Body of pancreas (tissue), 4 donors: ENCODE data around the gene SYT13.

Experiments
- CTCF ChIP-seq, 7 experiments: fragments of 450-650 bp in 4 of 7; fragments of 200-600 bp in 3 of 7; sonication (generic) in 3 of 7; IDR thresholded peaks; one replicate each; pipeline ENCODE4 v1.5.1; 2016 to 2019; ENCODE audit warnings: antibody characterized with exemption in 7 of 7
- POLR2A ChIP-seq, 3 donors: fragments of 450-650 bp; IDR thresholded peaks; one replicate each; pipeline ENCODE4 v1.6.1; 2016; ENCODE audit warnings: antibody characterized with exemption in 3 of 3, mild to moderate bottlenecking in 2 of 3

DNA sequence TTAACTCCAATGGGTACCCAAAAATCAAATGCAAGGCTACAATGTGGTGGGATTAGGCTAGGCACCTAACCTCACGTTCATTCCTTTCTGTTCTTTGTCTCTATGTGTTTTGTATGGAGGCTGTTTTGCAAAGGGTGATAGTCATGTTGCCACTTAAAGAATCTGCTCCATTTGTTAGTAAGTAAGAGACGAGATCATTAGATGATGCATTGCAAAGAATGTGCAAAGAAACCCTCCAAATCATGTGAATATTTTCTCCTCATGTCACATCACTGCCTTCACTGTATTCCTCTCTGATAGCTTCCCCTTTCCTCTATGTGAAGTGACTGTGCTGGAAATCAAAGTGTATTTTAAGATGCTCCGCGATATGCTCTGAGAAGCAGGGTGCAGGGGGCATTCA lies 11.9 kb downstream of the SYT13 start:
- TF ChIP-seq CTCF (IDR thresholded peaks at IDR 0.05), result no peak
- TF ChIP-seq POLR2A (IDR thresholded peaks at IDR 0.05), result no peak
